ENCODE results near the gene CLCN2.

DNA sequence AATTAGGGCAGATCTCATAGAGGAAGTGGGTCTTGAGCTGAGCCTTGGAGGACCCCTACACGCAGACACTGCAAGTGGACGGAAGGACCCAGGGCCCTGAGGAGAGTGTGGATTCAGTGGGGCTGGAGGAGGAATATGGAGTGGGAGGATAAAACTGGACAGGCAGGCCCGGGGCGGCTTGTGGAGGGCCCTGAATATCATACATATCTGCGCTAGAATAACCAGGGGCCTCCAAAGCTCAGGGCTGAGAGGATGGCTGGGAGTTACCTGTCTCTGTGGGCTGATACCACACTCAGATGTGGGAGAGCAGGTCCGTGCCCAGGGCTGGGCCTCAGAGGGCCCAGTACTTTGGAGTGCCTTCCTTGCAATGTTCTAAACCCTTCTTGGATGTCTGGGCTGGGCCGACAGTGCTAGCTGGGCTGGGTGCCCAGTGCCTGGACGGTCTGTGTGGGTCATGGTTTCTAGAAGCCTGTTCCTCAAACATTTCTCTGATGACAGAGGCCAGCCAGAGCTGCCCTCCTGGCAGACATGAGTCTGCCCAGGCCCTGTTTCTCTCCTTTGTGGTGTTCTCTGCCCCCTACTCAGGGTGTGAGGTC is 48.0 kb upstream of the CLCN2 start:
- TF ChIP-seq POLR2A (IDR thresholded peaks at IDR 0.05) = no peak
- TF ChIP-seq, protein P1, sequence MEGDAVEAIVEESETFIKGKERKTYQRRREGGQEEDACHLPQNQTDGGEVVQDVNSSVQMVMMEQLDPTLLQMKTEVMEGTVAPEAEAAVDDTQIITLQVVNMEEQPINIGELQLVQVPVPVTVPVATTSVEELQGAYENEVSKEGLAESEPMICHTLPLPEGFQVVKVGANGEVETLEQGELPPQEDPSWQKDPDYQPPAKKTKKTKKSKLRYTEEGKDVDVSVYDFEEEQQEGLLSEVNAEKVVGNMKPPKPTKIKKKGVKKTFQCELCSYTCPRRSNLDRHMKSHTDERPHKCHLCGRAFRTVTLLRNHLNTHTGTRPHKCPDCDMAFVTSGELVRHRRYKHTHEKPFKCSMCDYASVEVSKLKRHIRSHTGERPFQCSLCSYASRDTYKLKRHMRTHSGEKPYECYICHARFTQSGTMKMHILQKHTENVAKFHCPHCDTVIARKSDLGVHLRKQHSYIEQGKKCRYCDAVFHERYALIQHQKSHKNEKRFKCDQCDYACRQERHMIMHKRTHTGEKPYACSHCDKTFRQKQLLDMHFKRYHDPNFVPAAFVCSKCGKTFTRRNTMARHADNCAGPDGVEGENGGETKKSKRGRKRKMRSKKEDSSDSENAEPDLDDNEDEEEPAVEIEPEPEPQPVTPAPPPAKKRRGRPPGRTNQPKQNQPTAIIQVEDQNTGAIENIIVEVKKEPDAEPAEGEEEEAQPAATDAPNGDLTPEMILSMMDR (IDR thresholded peaks at IDR 0.05) = no peak

All from body of pancreas (tissue), 4 donors.